ENCODE data around the gene ATXN1. TPM values are rescaled to one million over a fixed set of nuclear protein-coding genes. Genes with fewer than 3 reads are reported as not detected.
"Not testable (repeated sequence)": the region's sequence is repeated elsewhere in the genome, so short reads cannot be mapped to it uniquely, and the experiment has no call there.

The ATXN1 gene
- total RNA-seq, 1 donor from 2014 or later, result 9.1 TPM

GRCh38 chr6:16421462-16421960, 339.7 kb downstream of the ATXN1 start:
- DNase-seq (ENCODE audit: low read depth in 2 of 2), result no peak

GRCh38 chr6:16420715-16421461, 340.4 kb downstream of the ATXN1 start:
- no peak for DNase-seq (ENCODE audit: low read depth in 2 of 2)

- no peak for DNase-seq (ENCODE audit: low read depth in 2 of 2)
Observed at GRCh38 chr6:16420337-16420714, 340.9 kb downstream of the ATXN1 start.

- DNase-seq (ENCODE audit: low read depth in 2 of 2), result no peak
Observed at GRCh38 chr6:16419636-16420336, 341.5 kb downstream of the ATXN1 start.

- DNase-seq (ENCODE audit: low read depth in 2 of 2), result no peak
Observed at GRCh38 chr6:16418151-16418550, 343.1 kb downstream of the ATXN1 start.

- DNase-seq (ENCODE audit: low read depth in 2 of 2), result no peak
Observed at GRCh38 chr6:16415677-16416076, 345.6 kb downstream of the ATXN1 start.

GRCh38 chr6:16414205-16414604, 347.1 kb downstream of the ATXN1 start:
- no peak for DNase-seq (ENCODE audit: low read depth in 2 of 2)

GRCh38 chr6:16413399-16413798, 347.9 kb downstream of the ATXN1 start:
- no peak for DNase-seq (ENCODE audit: low read depth in 2 of 2)

- no peak for DNase-seq (ENCODE audit: low read depth in 2 of 2)
Observed at GRCh38 chr6:16412982-16413381, 348.3 kb downstream of the ATXN1 start.

GRCh38 chr6:16412171-16412570, 349.1 kb downstream of the ATXN1 start:
- DNase-seq (ENCODE audit: low read depth in 2 of 2), result no peak

GRCh38 chr6:16409531-16410441, 351.5 kb downstream of the ATXN1 start:
- peak; percentile 47 to 66 for DNase-seq (ENCODE audit: low read depth in 2 of 2)

GRCh38 chr6:16408766-16409165, 352.5 kb downstream of the ATXN1 start:
- no peak for DNase-seq (ENCODE audit: low read depth in 2 of 2)

GRCh38 chr6:16406966-16407365, 354.3 kb downstream of the ATXN1 start:
- DNase-seq (ENCODE audit: low read depth in 2 of 2), result no peak

GRCh38 chr6:16406538-16406937, 354.7 kb downstream of the ATXN1 start:
- DNase-seq (ENCODE audit: low read depth in 2 of 2), result not testable (repeated sequence)

- no peak for DNase-seq (ENCODE audit: low read depth in 2 of 2)
Observed at GRCh38 chr6:16405375-16405774, 355.9 kb downstream of the ATXN1 start.

- no peak for DNase-seq (ENCODE audit: low read depth in 2 of 2)
Observed at GRCh38 chr6:16404456-16404855, 356.8 kb downstream of the ATXN1 start.

- no peak for DNase-seq (ENCODE audit: low read depth in 2 of 2)
Observed at GRCh38 chr6:16403831-16404230, 357.4 kb downstream of the ATXN1 start.

- no peak for DNase-seq (ENCODE audit: low read depth in 2 of 2)
Observed at GRCh38 chr6:16402581-16402900, 358.7 kb downstream of the ATXN1 start.

- no peak for DNase-seq (ENCODE audit: low read depth in 2 of 2)
Observed at GRCh38 chr6:16400248-16400760, 361.0 kb downstream of the ATXN1 start.

GRCh38 chr6:16399695-16400094, 361.6 kb downstream of the ATXN1 start:
- no peak for DNase-seq (ENCODE audit: low read depth in 2 of 2)

GRCh38 chr6:16399158-16399557, 362.1 kb downstream of the ATXN1 start:
- no peak for DNase-seq (ENCODE audit: low read depth in 2 of 2)

- no peak for DNase-seq (ENCODE audit: low read depth in 2 of 2)
Observed at GRCh38 chr6:16398587-16398986, 362.7 kb downstream of the ATXN1 start.

All from dermis microvascular lymphatic vessel endothelial cell (primary cell).